HG03095 (cell line): ENCODE results near the gene KCNG4.
"Not testable (repeated sequence)": the region's sequence is repeated elsewhere in the genome, so short reads cannot be mapped to it uniquely, and the experiment has no call there.

Experiments
- ATAC-seq: cut with Tn5 transposase; IDR thresholded peaks from one replicate; pipeline ENCODE4 v1.9.1; 2021; ENCODE audit warnings: moderate library complexity; ENCODE audit not compliant: unreplicated experiment

The KCNG4 gene

GRCh38 chr16:84212154-84212553, 27.7 kb downstream of the KCNG4 start:
- no peak for ATAC-seq

GRCh38 chr16:84209989-84210388, 29.8 kb downstream of the KCNG4 start:
- ATAC-seq, result no peak

GRCh38 chr16:84207879-84208278, 31.9 kb downstream of the KCNG4 start:
- ATAC-seq, result no peak

- no peak for ATAC-seq
Observed at GRCh38 chr16:84207251-84207650, 32.6 kb downstream of the KCNG4 start.

- no peak for ATAC-seq
Observed at GRCh38 chr16:84205976-84206691, 33.7 kb downstream of the KCNG4 start.

GRCh38 chr16:84205123-84205522, 34.7 kb downstream of the KCNG4 start:
- ATAC-seq, result not testable (repeated sequence)

- ATAC-seq, result not testable (repeated sequence)
Observed at GRCh38 chr16:84204551-84204950, 35.3 kb downstream of the KCNG4 start.

- no peak for ATAC-seq
Observed at GRCh38 chr16:84199861-84200260, 40.0 kb downstream of the KCNG4 start.

- ATAC-seq, result no peak
Observed at GRCh38 chr16:84199097-84199496, 40.7 kb downstream of the KCNG4 start.

GRCh38 chr16:84198401-84198800, 41.4 kb downstream of the KCNG4 start:
- no peak for ATAC-seq

GRCh38 chr16:84197466-84198128, 42.2 kb downstream of the KCNG4 start:
- no peak for ATAC-seq

- no peak for ATAC-seq
Observed at GRCh38 chr16:84196727-84197394, 43.0 kb downstream of the KCNG4 start.

GRCh38 chr16:84196101-84196500, 43.7 kb downstream of the KCNG4 start:
- ATAC-seq, result no peak

GRCh38 chr16:84195201-84196093, 44.4 kb downstream of the KCNG4 start:
- ATAC-seq, result no peak

GRCh38 chr16:84194470-84195200, 45.2 kb downstream of the KCNG4 start:
- ATAC-seq, result no peak

- ATAC-seq, result no peak
Observed at GRCh38 chr16:84194018-84194417, 45.8 kb downstream of the KCNG4 start.

- ATAC-seq, result no peak
Observed at GRCh38 chr16:84193480-84193879, 46.3 kb downstream of the KCNG4 start.

- ATAC-seq, result no peak
Observed at GRCh38 chr16:84191466-84191865, 48.3 kb downstream of the KCNG4 start.

GRCh38 chr16:84190731-84191388, 49.0 kb downstream of the KCNG4 start, which contains the start of gene ADAD2:
ADAD2 (plus strand) TSS chr16:84191157; CDS start chr16:84191231, 74 bp downstream.
- no peak for ATAC-seq
